IMR-90 (cell line): ENCODE data around the gene SV2A. TPM values are rescaled to one million over a fixed set of nuclear protein-coding genes. Genes with fewer than 3 reads are reported as not detected.

Experiments
- ATAC-seq: fragments of 200-7000 bp; cut with Tn5 transposase; 2 replicates; pipeline ENCODE4 v1.9.1; 2020; ENCODE audit warnings: low read depth, mild to moderate bottlenecking, moderate library complexity
- BruUV-seq: library from RNA; stranded (reverse); fragments of 400-500 nt; replicated peaks from 2 replicates; lab custom pipeline; 2021; lab: Mats Ljungman, UMichigan
- CTCF ChIA-PET: fragments of 300-600 bp; formaldehyde crosslinking; extraction: SDS; loops from one replicate; lab custom pipeline; 2021; ENCODE audit warnings: antibody characterized with exemption; lab: Yijun Ruan, JAX
- POLR2A ChIA-PET: fragments of 300-600 bp; sonication (Branson Sonifier 250); formaldehyde crosslinking; loops from one replicate; lab custom pipeline; 2022; ENCODE audit warnings: antibody characterized with exemption; ENCODE audit not compliant: unreplicated experiment; lab: Charles Lee
- DNase-seq: peaks from one replicate; pipeline ENCODE4 v3.0.0; 2013
- H2AFZ ChIP-seq: replicated peaks from 2 replicates; pipeline ENCODE3; 2013; ENCODE audit warnings: low read length, mild to moderate bottlenecking; ENCODE audit not compliant: poor library complexity
- H2AK5ac ChIP-seq: 2 replicates; pipeline ENCODE4 v1.6.1; 2013; ENCODE audit warnings: low read depth, low read length, inconsistent platforms
- H2AK9ac ChIP-seq: replicated peaks from 2 replicates; pipeline ENCODE3; 2013; ENCODE audit warnings: mild to moderate bottlenecking, low read depth, low read length, moderate library complexity; ENCODE audit not compliant: poor library complexity
- H2BK120ac ChIP-seq: 2 replicates; pipeline ENCODE4 v1.6.1; 2013; ENCODE audit warnings: low read depth, low read length, inconsistent platforms
- H2BK15ac ChIP-seq: 3 replicates; pipeline ENCODE4 v1.6.1; 2013; ENCODE audit warnings: low read depth, low read length, inconsistent platforms
- H2BK20ac ChIP-seq: 2 replicates; pipeline ENCODE4 v1.6.1; 2013; ENCODE audit warnings: low read depth, mild to moderate bottlenecking, inconsistent platforms, low read length, moderate library complexity
- H2BK5ac ChIP-seq: 2 replicates; pipeline ENCODE4 v1.6.1; 2013; ENCODE audit warnings: mild to moderate bottlenecking, low read depth, low read length, inconsistent platforms; ENCODE audit not compliant: poor library complexity, severe bottlenecking
- H3K14ac ChIP-seq: replicated peaks from 2 replicates; pipeline ENCODE4 v1.6.1; 2013; ENCODE audit warnings: low read depth, low read length, inconsistent platforms
- H3K18ac ChIP-seq: 2 replicates; pipeline ENCODE4 v1.6.1; 2013; ENCODE audit warnings: low read depth, low read length, control low read depth
- H3K23ac ChIP-seq: 2 replicates; pipeline ENCODE4 v1.6.1; 2013; ENCODE audit warnings: low read depth, low read length, inconsistent platforms
- H3K27ac ChIP-seq: 2 replicates; pipeline ENCODE4 v1.5.1; 2013; ENCODE audit warnings: mild to moderate bottlenecking, control low read depth, low read length; ENCODE audit not compliant: insufficient read depth
- H3K27me3 ChIP-seq: 2 replicates; pipeline ENCODE4 v1.6.1; 2013; ENCODE audit warnings: low read length; ENCODE audit not compliant: control insufficient read depth, insufficient read depth
- H3K36me3 ChIP-seq: 2 replicates; pipeline ENCODE4 v1.6.1; 2013; ENCODE audit warnings: low read length, mixed read lengths; ENCODE audit not compliant: control insufficient read depth, insufficient read depth
- H3K4ac ChIP-seq: 2 replicates; pipeline ENCODE4 v1.6.1; 2013; ENCODE audit warnings: low read depth, low read length, inconsistent platforms
- H3K4me1 ChIP-seq: 2 replicates; pipeline ENCODE4 v1.6.1; 2013; ENCODE audit warnings: low read length, mixed read lengths; ENCODE audit not compliant: control insufficient read depth, insufficient read depth
- H3K4me2 ChIP-seq: 2 replicates; pipeline ENCODE4 v1.6.1; 2013; ENCODE audit warnings: low read depth, mild to moderate bottlenecking, control low read depth, low read length, moderate library complexity
- H3K4me3 ChIP-seq: 2 replicates; pipeline ENCODE4 v1.5.1; 2013; ENCODE audit warnings: low read depth, mild to moderate bottlenecking, control low read depth, low read length, moderate library complexity; ENCODE audit not compliant: insufficient read depth
- H3K56ac ChIP-seq: 2 replicates; pipeline ENCODE4 v1.6.1; 2013; ENCODE audit warnings: low read length, inconsistent platforms; ENCODE audit not compliant: insufficient read depth; ENCODE audit errors: extremely low read depth
- H3K79me1 ChIP-seq, 2 experiments: 2 replicates each; pipeline ENCODE4 v1.6.1; 2013; ENCODE audit warnings: low read length in 2 of 2, inconsistent platforms in 1 of 2, low read depth in 1 of 2
- H3K9ac ChIP-seq: 2 replicates; pipeline ENCODE4 v1.6.1; 2013; ENCODE audit warnings: low read depth, low read length, control low read depth
- H3K9me1 ChIP-seq: 2 replicates; pipeline ENCODE4 v1.6.1; 2013; ENCODE audit warnings: low read length, inconsistent platforms; ENCODE audit not compliant: insufficient read depth
- H3K9me3 ChIP-seq: 2 replicates; pipeline ENCODE4 v1.6.1; 2013; ENCODE audit warnings: low read length; ENCODE audit not compliant: control insufficient read depth, insufficient read depth
- H4K20me1 ChIP-seq: 2 replicates; pipeline ENCODE4 v1.6.1; 2013; ENCODE audit warnings: low read length, inconsistent platforms; ENCODE audit not compliant: insufficient read depth
- H4K5ac ChIP-seq: 2 replicates; pipeline ENCODE4 v1.6.1; 2013; ENCODE audit warnings: mild to moderate bottlenecking, low read depth, low read length, control low read depth
- H4K8ac ChIP-seq, 2 experiments: 2 replicates each; pipeline ENCODE4 v1.6.1; 2013; ENCODE audit warnings: low read depth in 2 of 2, low read length in 2 of 2, control low read depth in 1 of 2, inconsistent platforms in 1 of 2
- H4K91ac ChIP-seq: 2 replicates; pipeline ENCODE4 v1.6.1; 2013; ENCODE audit warnings: low read depth, low read length, inconsistent platforms; ENCODE audit not compliant: insufficient read depth
- CEBPB ChIP-seq: IDR thresholded peaks from 2 replicates; pipeline ENCODE4 v1.6.1; 2012; ENCODE audit warnings: low read depth, low read length, improper control_type of control experiment
- CTCF ChIP-seq: conservative IDR thresholded peaks from 2 replicates; pipeline ENCODE4 v1.5.1; 2012; ENCODE audit warnings: mild to moderate bottlenecking, low read depth, low read length, improper control_type of control experiment
- FOS ChIP-seq: fragments of 150-350 bp; IDR thresholded peaks from 2 replicates; pipeline ENCODE4 v1.6.1; 2016; ENCODE audit warnings: low read depth, low read length
- MXI1 ChIP-seq: IDR thresholded peaks from 2 replicates; pipeline ENCODE4 v1.6.1; 2012; ENCODE audit warnings: low read depth, mild to moderate bottlenecking, low read length, moderate library complexity, borderline replicate concordance
- RAD21 ChIP-seq: IDR thresholded peaks from 2 replicates; pipeline ENCODE4 v1.6.1; 2012; ENCODE audit warnings: low read length, improper control_type of control experiment
- RCOR1 ChIP-seq: IDR thresholded peaks from 2 replicates; pipeline ENCODE4 v1.6.1; 2012; ENCODE audit warnings: mild to moderate bottlenecking, low read length, improper control_type of control experiment; ENCODE audit not compliant: insufficient replicate concordance
- SMC3 ChIP-seq: fragments of 150-350 bp; IDR thresholded peaks from 2 replicates; pipeline ENCODE4 v1.6.1; 2016; ENCODE audit warnings: low read depth, mild to moderate bottlenecking, antibody characterized with exemption, low read length, moderate library complexity
- USF2 ChIP-seq: fragments of 150-350 bp; IDR thresholded peaks from 2 replicates; pipeline ENCODE4 v1.6.1; 2017; ENCODE audit warnings: mild to moderate bottlenecking, antibody characterized with exemption, low read length, low read depth
- WGBS, 2 experiments: methylation state at CpG; one replicate each; pipeline versions ENCODE4 v1.1.5 to v1.1.7; 2013; ENCODE audit warnings: missing lambda C conversion rate in 2 of 2; ENCODE audit not compliant: insufficient read length in 1 of 2; ENCODE audit errors: extremely low coverage in 2 of 2; 5-methylcytosine and 5-hydroxymethylcytosine counted together
- dilution Hi-C: fragments of 300-500 bp; cut with HindIII; formaldehyde crosslinking; loops from one replicate; pipeline ENCODE4 v1.14.3; 2018; ENCODE audit warnings: low sequenced_read_pairs; ENCODE audit not compliant: unreplicated experiment
- in situ Hi-C: fragments of 300-500 bp; cut with MboI; formaldehyde crosslinking; loops from 3 replicates; pipeline ENCODE4 v1.14.3; 2019; ENCODE audit warnings: low sequenced_read_pairs, inconsistent platforms, mixed read lengths
- intact Hi-C: fragments of 100-400 bp; cut with micrococcal nuclease; formaldehyde crosslinking; loops from 2 replicates; pipeline ENCODE4 v1.10.0; 2022
- polyA plus RNA-seq, 3 experiments: library from polyadenylated mRNA; depleted of rRNA; stranded (reverse); fragments of >200 nt; gene quantifications; 2 replicates each; pipeline ENCODE4 v1.2.3, GENCODE V29; 2012; ENCODE audit warnings: low replicate concordance in 1 of 3
- total RNA-seq: library from RNA; depleted of rRNA; stranded (reverse); fragments of >200 nt; gene quantifications from 2 replicates; pipeline ENCODE4 v1.2.3, GENCODE V29; 2012

Gene SV2A
- total and polyA plus RNA-seq, 2 of the 4 experiments (the other 2 are of a cell fraction): 15.4 to 19.6 TPM

- Histone ChIP-seq H2AFZ (no peak overlapping the region), H3K4me2 (no peak overlapping the region), H3K4me3 (no peak overlapping the region), H4K5ac (no peak overlapping the region), H4K8ac (no peak overlapping the region), H3K9me3 (no peaks in the 10 kb centered on the region), H3K4ac (no peak overlapping the region), H4K20me1 (peaks cover 8% of the 10 kb centered on the region; the same call in 1 of the 2 replicates), H2BK120ac (no peak overlapping the region), H3K56ac (no peak overlapping the region), H3K4me1 (peaks cover 3% of the 10 kb centered on the region), H3K27me3 (no peaks in the 10 kb centered on the region), H3K23ac (no peak overlapping the region), H2AK9ac (no peak overlapping the region), H2AK5ac (no peak overlapping the region), H3K27ac (no peak overlapping the region), H3K18ac (no peak overlapping the region), H2BK20ac (no peak overlapping the region), H3K14ac (no peak overlapping the region), H3K9ac (no peak overlapping the region), H4K91ac (no peak overlapping the region), H2BK15ac (no peak overlapping the region), H3K36me3 (peaks cover 33% of the 10 kb centered on the region), H2BK5ac (no peak overlapping the region), H3K9me1 (peaks cover 7% of the 10 kb centered on the region; the same call in 1 of the 2 replicates), H3K79me1 (peaks cover 26 to 58% of the 10 kb centered on the region in 2 experiments)
- CTCF ChIA-PET: no interaction called here
- TF ChIP-seq MXI1 (no peak), SMC3 (no peak), FOS (no peak), USF2 (no peak), CTCF (no peak), CEBPB (no peak), RCOR1 (no peak), RAD21 (no peak)
- DNase-seq (no peak), ATAC-seq (no peak)
- no TSS peak for BruUV-seq
- WGBS, 2 experiments: 100% methylated on average over 2 of the region's 3 CpGs; no CpG with 5 or more reads in 1 of the 2 experiments
- intact Hi-C loops: no loop called here
- in situ Hi-C loops: no loop called here
- POLR2A ChIA-PET: interaction anchor here (0.6 kb wide), 1 partner anchor 9 kb away, joined by 5 read pairs; no protein-coding TSS in a partner anchor
- dilution Hi-C loops: no loop called here
These were observed 7.7 kb upstream of the SV2A start for GRCh38 chr1:149925345-149925744.
